Liver (tissue), 9 donors: ENCODE measurements around the gene FASTK. TPM values are rescaled to one million over a fixed set of nuclear protein-coding genes. Genes with fewer than 3 reads are reported as not detected.

Source experiments
- DNase-seq: peaks from one replicate; pipeline ENCODE4 v3.0.0-alpha.2; 2017; ENCODE audit warnings: low spot score
- H3K27ac ChIP-seq, 2 donors: one replicate each; pipeline ENCODE4 v1.7.0; 2013; ENCODE audit warnings: inconsistent platforms in 2 of 2, low read length in 2 of 2, control low read depth in 1 of 2, low read depth in 1 of 2, mild to moderate bottlenecking in 1 of 2
- H3K27me3 ChIP-seq, 4 donors: one replicate each; pipeline versions ENCODE4 v1.6.1 to v1.7.0; 2013; ENCODE audit warnings: low read length in 3 of 4, inconsistent platforms in 1 of 4, mild to moderate bottlenecking in 1 of 4, moderate library complexity in 1 of 4; ENCODE audit not compliant: control insufficient read depth in 4 of 4, insufficient read depth in 4 of 4
- H3K36me3 ChIP-seq, 4 donors: one replicate each; pipeline versions ENCODE4 v1.6.1 to v1.7.0; 2013; ENCODE audit warnings: low read length in 3 of 4, mild to moderate bottlenecking in 3 of 4, low read depth in 1 of 4, moderate library complexity in 1 of 4; ENCODE audit not compliant: control insufficient read depth in 4 of 4, insufficient read depth in 3 of 4
- H3K4me1 ChIP-seq, 4 donors: one replicate each; pipeline versions ENCODE4 v1.6.1 to v1.7.0; 2013; ENCODE audit warnings: low read length in 3 of 4, mild to moderate bottlenecking in 3 of 4, moderate library complexity in 1 of 4; ENCODE audit not compliant: control insufficient read depth in 4 of 4, insufficient read depth in 4 of 4
- H3K4me3 ChIP-seq, 3 donors: one replicate each; pipeline versions ENCODE4 v1.6.1 to v1.7.0; 2013; ENCODE audit warnings: low read length in 3 of 3, control low read depth in 1 of 3, low read depth in 1 of 3, mild to moderate bottlenecking in 1 of 3
- H3K9ac ChIP-seq, 2 donors: one replicate each; pipeline ENCODE4 v1.7.0; 2013; ENCODE audit warnings: low read length in 2 of 2, mild to moderate bottlenecking in 2 of 2, moderate library complexity in 2 of 2, control low read depth in 1 of 2, low read depth in 1 of 2
- H3K9me3 ChIP-seq, 4 donors: one replicate each; pipeline versions ENCODE4 v1.6.1 to v1.7.0; 2013; ENCODE audit warnings: low read length in 3 of 4; ENCODE audit not compliant: control insufficient read depth in 4 of 4
- ATF3 ChIP-seq: IDR thresholded peaks from 2 replicates; pipeline ENCODE4 v1.6.1; 2016; ENCODE audit warnings: antibody characterized with exemption
- CTCF ChIP-seq: fragments of 150-350 bp; IDR thresholded peaks from 2 replicates; pipeline ENCODE4 v1.5.1; 2017; ENCODE audit warnings: improper control_type of control experiment, low read depth, low read length; ENCODE audit not compliant: missing input control
- EGR1 ChIP-seq, 2 donors: IDR thresholded peaks; 2 replicates each; pipeline ENCODE4 v1.6.1; 2016 to 2018; ENCODE audit warnings: antibody characterized with exemption in 2 of 2, low read depth in 2 of 2
- FOXA1 ChIP-seq: IDR thresholded peaks from 2 replicates; pipeline ENCODE4 v1.6.1; 2016; ENCODE audit warnings: antibody characterized with exemption
- FOXA2 ChIP-seq: IDR thresholded peaks from 2 replicates; pipeline ENCODE4 v1.6.1; 2016; ENCODE audit warnings: antibody characterized with exemption
- GABPA ChIP-seq, 2 donors: IDR thresholded peaks in 1 of 2; conservative IDR thresholded peaks in 1 of 2; 2 replicates each; pipeline ENCODE4 v1.6.1; 2016; ENCODE audit warnings: antibody characterized with exemption in 2 of 2, mild to moderate bottlenecking in 1 of 2, moderate library complexity in 1 of 2
- HNF4A ChIP-seq, 2 donors: conservative IDR thresholded peaks; 2 replicates each; pipeline ENCODE4 v1.6.1; 2016; ENCODE audit warnings: antibody characterized with exemption in 2 of 2, mild to moderate bottlenecking in 2 of 2
- HNF4G ChIP-seq: IDR thresholded peaks from 2 replicates; pipeline ENCODE4 v1.6.1; 2016; ENCODE audit warnings: antibody characterized with exemption
- MAX ChIP-seq: IDR thresholded peaks from 2 replicates; pipeline ENCODE4 v1.6.1; 2016; ENCODE audit warnings: antibody characterized with exemption
- REST ChIP-seq: IDR thresholded peaks from 2 replicates; pipeline ENCODE4 v1.6.1; 2016; ENCODE audit warnings: antibody characterized with exemption, mild to moderate bottlenecking
- RXRA ChIP-seq, 2 donors: IDR thresholded peaks; 2 replicates each; pipeline ENCODE4 v1.6.1; 2017 to 2018; ENCODE audit warnings: antibody characterized with exemption in 2 of 2, mild to moderate bottlenecking in 1 of 2
- SP1 ChIP-seq: IDR thresholded peaks from 2 replicates; pipeline ENCODE4 v1.6.1; 2018; ENCODE audit warnings: antibody characterized with exemption, mild to moderate bottlenecking
- TAF1 ChIP-seq: conservative IDR thresholded peaks from 2 replicates; pipeline ENCODE4 v1.6.1; 2016; ENCODE audit warnings: antibody characterized with exemption, mild to moderate bottlenecking
- YY1 ChIP-seq: IDR thresholded peaks from 2 replicates; pipeline ENCODE4 v1.6.1; 2016; ENCODE audit warnings: antibody characterized with exemption, mild to moderate bottlenecking
- ZBTB33 ChIP-seq: IDR thresholded peaks from 2 replicates; pipeline ENCODE4 v1.6.1; 2016; ENCODE audit warnings: antibody characterized with exemption
- WGBS: extraction: QIAGEN DNeasy Blood & Tissue Kit; methylation state at CpG from one replicate; pipeline ENCODE4 v1.1.7; 2013; 5-methylcytosine and 5-hydroxymethylcytosine counted together
- polyA plus RNA-seq, 2 donors: library from polyadenylated mRNA; stranded (reverse) in 1 of 2; unstranded in 1 of 2; fragments of 200-250 nt in 1 of 2; fragments of >200 nt in 1 of 2; fragmentation: Nextera tagmentation in 1 of 2; extraction: Ambion mirVana in 1 of 2; gene quantifications; one replicate each; pipeline versions ENCODE4 v1.2.1 to v1.2.3, GENCODE V29; 2013 to 2015
- total RNA-seq, 2 donors: library from RNA; depleted of rRNA; stranded (reverse); fragments of >200 nt; gene quantifications; one replicate each; pipeline ENCODE4 v1.2.3, GENCODE V29; 2014
- donor health status: healthy.
- donor health status: healthy.
- donor health status: healthy.
- donor health status: healthy.
- donor health status: healthy.

Gene FASTK
- total and polyA plus RNA-seq, 4 donors, result 31.1 to 62.8 (median 43.7) TPM

GRCh38 chr7:151088019-151088855 lies 7.6 kb upstream of the FASTK start:
- Histone ChIP-seq H3K4me1 (peaks cover 14 to 60% (median 44%) of the 10 kb centered on the region in 4 donors), H3K27me3 (no peaks in the 10 kb centered on the region), H3K36me3 (no peaks in the 10 kb centered on the region), H3K4me3 (peak overlapping the region; percentile 75 to 91 (median 83)), H3K27ac (peak overlapping the region; percentile 81 to 93), H3K9ac (peak overlapping the region; percentile 64 to 79), H3K9me3 (no peaks in the 10 kb centered on the region)
- no peak for DNase-seq
- no peak for TF ChIP-seq MAX
- no peak for TF ChIP-seq HNF4A (conservative IDR thresholded peaks at IDR 0.05)
- no peak for TF ChIP-seq EGR1 (IDR thresholded peaks at IDR 0.05; ENCODE audit: low read depth in 2 of 2)
- TF ChIP-seq SP1, result no peak
- no peak for TF ChIP-seq HNF4G
- TF ChIP-seq RXRA (IDR thresholded peaks at IDR 0.05), result no peak
- TF ChIP-seq ATF3, result no peak
- no peak for TF ChIP-seq ZBTB33
- TF ChIP-seq REST, result no peak
- no peak for TF ChIP-seq TAF1
- no peak for TF ChIP-seq YY1
- TF ChIP-seq FOXA2, result no peak
- no peak for TF ChIP-seq FOXA1
- TF ChIP-seq CTCF, result no peak
- TF ChIP-seq GABPA (IDR thresholded peaks at IDR 0.05 in 1 of 2, conservative IDR thresholded peaks at IDR 0.05 in 1 of 2), result no peak
- WGBS, result 45% methylated on average over 16 of the region's 16 CpGs
